Activated T-helper 2 cell treated with anti-CD3 and anti-CD28 coated beads, Interferon-gamma antibody, Interleukin-2, Interleukin-4, amounts not matched to agents 10 μg/mL and 5 μg/mL and 100 μg/mL, durations not matched to agents 14 hours and 24 hours and 36 hours (primary cell): ENCODE data around the gene ARL4D. TPM values are rescaled to one million over a fixed set of nuclear protein-coding genes. Genes with fewer than 3 reads are reported as not detected.
"Not testable (repeated sequence)": the region's sequence is repeated elsewhere in the genome, so short reads cannot be mapped to it uniquely, and the experiment has no call there.

ENCODE experiments used
- DNase-seq: peaks from one replicate; pipeline ENCODE4 v3.0.0; 2021; ENCODE audit warnings: low spot score
- H3K27ac Mint-ChIP-seq: one replicate; pipeline ENCODE4 v1.8.0; 2021; ENCODE audit warnings: mixed read lengths
- H3K27me3 Mint-ChIP-seq: one replicate; pipeline ENCODE4 v1.8.0; 2021; ENCODE audit warnings: low read depth, mixed read lengths
- H3K36me3 Mint-ChIP-seq: one replicate; pipeline ENCODE4 v1.8.0; 2021; ENCODE audit warnings: low read depth, mixed read lengths
- H3K4me1 Mint-ChIP-seq: one replicate; pipeline ENCODE4 v1.8.0; 2021; ENCODE audit warnings: low read depth, mixed read lengths
- H3K4me3 Mint-ChIP-seq: one replicate; pipeline ENCODE4 v1.8.0; 2021; ENCODE audit warnings: low read depth, mild to moderate bottlenecking, moderate library complexity, mixed read lengths
- H3K9me3 Mint-ChIP-seq: one replicate; pipeline ENCODE4 v1.8.0; 2021; ENCODE audit warnings: mixed read lengths
- intact Hi-C: fragments of 100-400 bp; cut with micrococcal nuclease; formaldehyde crosslinking; loops from one replicate; pipeline ENCODE4 v1.15.1; 2023
- total RNA-seq: library from RNA; stranded (reverse); gene quantifications from 2 replicates; pipeline ENCODE4 v1.2.3, GENCODE V29; 2022

ARL4D gene
- total RNA-seq, 1 donor from 2014 or later = 4.9 TPM

GRCh38 chr17:43388359-43389045, 10.3 kb upstream of the ARL4D start:
- Mint-ChIP-seq H3K9me3 (no peaks in the 10 kb centered on the region), H3K27ac (peak overlapping the region; percentile 94), H3K4me1 (peaks cover 20% of the 10 kb centered on the region), H3K27me3 (no peaks in the 10 kb centered on the region), H3K4me3 (peak overlapping the region; percentile 88), H3K36me3 (no peaks in the 10 kb centered on the region)
- peak; percentile 89 for DNase-seq
- intact Hi-C loops = loop anchor here (1.0 kb wide), 2 partner anchors 20 to 95 kb away; partner anchors contain the start of gene DHX8

- no peaks in the 10 kb centered on the region for H3K9me3 Mint-ChIP-seq
- peak overlapping the region; percentile 88 for H3K4me3 Mint-ChIP-seq
- DNase-seq = peak; percentile 80
- H3K4me1 Mint-ChIP-seq = peaks cover 24% of the 10 kb centered on the region
- H3K36me3 Mint-ChIP-seq = no peaks in the 10 kb centered on the region
- peak overlapping the region; percentile 94 for H3K27ac Mint-ChIP-seq
- no peaks in the 10 kb centered on the region for H3K27me3 Mint-ChIP-seq
- intact Hi-C loops = loop anchor here (1.0 kb wide), 2 partner anchors 21 to 94 kb away; partner anchors contain the start of gene DHX8
Measured at GRCh38 chr17:43389046-43389947, 9.5 kb upstream of the ARL4D start.

- DNase-seq = no peak
- H3K4me1 Mint-ChIP-seq = peaks cover 24% of the 10 kb centered on the region
- no peaks in the 10 kb centered on the region for H3K9me3 Mint-ChIP-seq
- H3K27me3 Mint-ChIP-seq = no peaks in the 10 kb centered on the region
- no peak overlapping the region for H3K4me3 Mint-ChIP-seq
- H3K27ac Mint-ChIP-seq = no peak overlapping the region
- intact Hi-C loops = loop anchor here (10.0 kb wide), 2 partner anchors 58 to 152 kb away; partner anchors contain the start of gene ETV4
- H3K36me3 Mint-ChIP-seq = no peaks in the 10 kb centered on the region
Measured at GRCh38 chr17:43392397-43392796, 6.4 kb upstream of the ARL4D start.

- no peaks in the 10 kb centered on the region for H3K36me3 Mint-ChIP-seq
- peak overlapping the region; percentile 2 for H3K27ac Mint-ChIP-seq
- no peaks in the 10 kb centered on the region for H3K27me3 Mint-ChIP-seq
- H3K9me3 Mint-ChIP-seq = no peaks in the 10 kb centered on the region
- DNase-seq = peak; percentile 81
- no peak overlapping the region for H3K4me3 Mint-ChIP-seq
- intact Hi-C loops = loop anchor here (1.0 to 10.0 kb wide), 4 partner anchors 25 to 151 kb away; partner anchors contain the start of genes DHX8 and ETV4
- H3K4me1 Mint-ChIP-seq = peaks cover 27% of the 10 kb centered on the region
Measured at GRCh38 chr17:43393944-43394482, 4.8 kb upstream of the ARL4D start.

DNA sequence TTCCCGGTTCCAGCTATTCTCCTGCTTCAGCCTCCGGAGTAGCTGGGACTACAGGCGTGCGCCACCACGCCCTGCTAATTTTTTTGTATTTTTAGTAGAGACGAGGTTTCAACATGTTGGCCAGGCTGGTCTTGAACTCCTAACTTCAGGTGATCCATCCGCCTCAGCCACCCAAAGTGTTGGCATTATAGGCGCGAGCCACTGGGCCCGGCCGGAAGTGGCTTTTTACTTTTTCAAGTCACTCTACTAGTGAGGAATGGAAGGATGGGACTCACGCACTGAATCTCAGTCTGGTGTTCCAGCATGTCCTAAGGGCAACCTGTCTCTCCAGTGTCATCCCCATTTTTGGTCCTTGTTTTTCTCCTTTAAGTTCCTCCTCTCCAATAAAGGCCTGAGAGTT, 4.1 kb upstream of the ARL4D start:
- H3K4me1 Mint-ChIP-seq = peaks cover 26% of the 10 kb centered on the region
- intact Hi-C loops = loop anchor here (1.0 to 10.0 kb wide), 4 partner anchors 26 to 150 kb away; partner anchors contain the start of genes DHX8 and ETV4

DNA sequence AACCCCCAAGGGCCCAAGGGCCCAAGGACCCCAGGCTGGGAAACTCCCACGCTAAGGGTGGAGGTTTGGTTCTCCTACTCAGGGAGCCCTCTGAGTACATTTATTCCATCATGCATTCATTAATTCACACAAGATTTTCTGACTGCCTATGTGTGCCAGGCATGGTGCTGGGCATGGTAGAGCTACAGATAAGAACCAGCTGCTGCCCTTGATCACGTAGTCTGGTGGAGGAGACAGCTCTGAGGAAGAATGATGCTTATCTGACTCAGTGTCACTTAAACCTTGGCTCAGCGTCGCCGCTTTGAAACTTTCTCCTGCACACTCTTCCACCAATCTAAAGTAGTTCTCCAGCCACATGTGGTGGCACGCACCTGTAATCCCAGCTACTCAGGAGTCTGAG, 3.6 kb upstream of the ARL4D start:
- Mint-ChIP-seq H3K27me3 (no peaks in the 10 kb centered on the region), H3K36me3 (no peaks in the 10 kb centered on the region), H3K27ac (no peak overlapping the region), H3K4me3 (no peak overlapping the region), H3K9me3 (no peaks in the 10 kb centered on the region), H3K4me1 (peaks cover 24% of the 10 kb centered on the region)
- intact Hi-C loops = loop anchor here (2.0 to 10.0 kb wide), 3 partner anchors 26 to 150 kb away; partner anchors contain the start of gene ETV4
- DNase-seq = no peak

More for the DNA sequence above, 4.1 kb upstream of the ARL4D start:
- H3K27me3 Mint-ChIP-seq, H3K9me3 Mint-ChIP-seq, H3K36me3 Mint-ChIP-seq, DNase-seq, H3K4me3 Mint-ChIP-seq, H3K27ac Mint-ChIP-seq: not testable (repeated sequence)

DNA sequence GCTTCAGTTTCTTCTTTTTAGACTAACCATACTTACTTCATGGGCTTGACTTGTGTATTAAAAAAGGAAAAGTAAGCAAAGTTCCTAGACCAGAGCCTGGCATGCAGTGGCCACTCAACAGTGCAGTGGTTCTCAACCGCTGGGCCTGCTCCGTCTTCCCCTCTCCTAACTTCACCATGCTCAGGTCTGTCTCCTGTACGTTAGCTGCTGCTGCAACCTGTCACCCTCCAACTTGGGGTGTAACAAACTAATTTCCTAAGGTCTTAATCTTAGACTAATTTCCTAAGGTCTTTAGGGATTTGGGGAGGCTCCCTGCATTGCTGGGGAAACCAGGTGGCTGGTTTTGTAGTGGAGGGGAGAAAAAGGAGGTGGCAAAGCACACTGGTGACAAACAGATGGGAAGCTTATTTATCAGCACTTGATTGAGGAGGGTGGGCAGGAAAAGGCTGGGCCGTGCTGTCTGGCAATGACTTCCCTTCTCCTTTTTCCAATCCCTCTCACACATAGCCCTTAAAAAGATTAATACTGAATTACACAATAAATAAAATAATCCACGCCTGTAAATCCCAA, 2.2 kb upstream of the ARL4D start:
- no peak for DNase-seq
- Mint-ChIP-seq H3K27me3 (no peaks in the 10 kb centered on the region), H3K4me3 (no peak overlapping the region), H3K27ac (peak overlapping the region; percentile 9), H3K4me1 (peaks cover 30% of the 10 kb centered on the region), H3K9me3 (no peaks in the 10 kb centered on the region), H3K36me3 (peaks cover 4% of the 10 kb centered on the region)
- intact Hi-C loops = loop anchor here (10.0 kb wide), 2 partner anchors 62 to 148 kb away; partner anchors contain the start of gene ETV4

GRCh38 chr17:43399839-43400328, 1.1 kb downstream of the ARL4D start:
- Mint-ChIP-seq H3K4me1 (peaks cover 25% of the 10 kb centered on the region), H3K36me3 (peaks cover 4% of the 10 kb centered on the region), H3K9me3 (no peaks in the 10 kb centered on the region), H3K4me3 (peak overlapping the region; percentile 91), H3K27ac (no peak overlapping the region), H3K27me3 (peaks cover 2% of the 10 kb centered on the region)
- no peak for DNase-seq
- intact Hi-C loops = loop anchor here (10.0 kb wide), 2 partner anchors 65 to 145 kb away; partner anchors contain the start of gene ETV4

- DNase-seq = no peak
Measured at GRCh38 chr17:43400943-43401717, 2.3 kb downstream of the ARL4D start.

DNA sequence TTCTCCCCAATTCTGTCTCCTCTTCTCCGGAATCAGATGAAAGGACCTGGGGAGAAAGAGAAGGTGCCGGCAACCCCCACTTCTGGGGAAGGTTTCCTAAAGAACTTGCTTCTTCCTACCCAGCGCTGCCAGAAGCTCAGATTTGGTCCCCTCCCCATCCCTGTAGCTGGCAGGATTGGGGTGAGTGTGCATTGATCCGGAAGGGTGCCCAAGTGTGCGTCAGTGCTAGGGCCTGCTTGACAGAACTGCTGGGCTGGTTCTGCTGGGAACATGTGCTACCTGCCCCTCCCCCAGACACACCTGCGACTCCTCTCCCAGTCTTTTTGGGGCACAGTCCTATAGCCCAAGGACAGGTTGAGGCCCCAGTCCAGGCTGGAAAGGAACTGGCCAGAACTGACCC, 3.3 kb downstream of the ARL4D start:
- DNase-seq = no peak
- H3K9me3 Mint-ChIP-seq = no peaks in the 10 kb centered on the region
- peaks cover 2% of the 10 kb centered on the region for H3K27me3 Mint-ChIP-seq
- H3K36me3 Mint-ChIP-seq = peaks cover 4% of the 10 kb centered on the region
- intact Hi-C loops = no loop called here
- H3K4me1 Mint-ChIP-seq = peaks cover 14% of the 10 kb centered on the region
- H3K27ac Mint-ChIP-seq = no peak overlapping the region
- no peak overlapping the region for H3K4me3 Mint-ChIP-seq

More at GRCh38 chr17:43400943-43401717, 2.3 kb downstream of the ARL4D start:
- intact Hi-C loops = no loop called here
- H3K9me3 Mint-ChIP-seq = no peaks in the 10 kb centered on the region
- peak overlapping the region; percentile 49 for H3K4me3 Mint-ChIP-seq
- H3K27me3 Mint-ChIP-seq = peaks cover 2% of the 10 kb centered on the region
- peaks cover 18% of the 10 kb centered on the region for H3K4me1 Mint-ChIP-seq
- H3K27ac Mint-ChIP-seq = no peak overlapping the region
- H3K36me3 Mint-ChIP-seq = peaks cover 4% of the 10 kb centered on the region

GRCh38 chr17:43402567-43402966, 3.8 kb downstream of the ARL4D start:
- H3K27ac Mint-ChIP-seq = no peak overlapping the region
- DNase-seq = no peak
- peaks cover 14% of the 10 kb centered on the region for H3K4me1 Mint-ChIP-seq
- H3K4me3 Mint-ChIP-seq = no peak overlapping the region
- H3K27me3 Mint-ChIP-seq = peaks cover 5% of the 10 kb centered on the region
- intact Hi-C loops = no loop called here
- no peaks in the 10 kb centered on the region for H3K9me3 Mint-ChIP-seq
- H3K36me3 Mint-ChIP-seq = peaks cover 4% of the 10 kb centered on the region
